SK-N-SH (cell line): Measurements from ENCODE around the gene IMPACT. TPM values are rescaled to one million over a fixed set of nuclear protein-coding genes. Genes with fewer than 3 reads are reported as not detected.

Experiments used
- CTCF ChIA-PET: fragments of 300-600, 350-600 bp; formaldehyde crosslinking; extraction: SDS; loops from one replicate; lab custom pipeline; 2021; lab: Yijun Ruan, JAX
- POLR2A ChIA-PET: fragments of 350-600 bp; sonication (Branson Sonifier 250); formaldehyde crosslinking; extraction: SDS; loops from one replicate; lab custom pipeline; 2020; ENCODE audit warnings: antibody characterized with exemption, inconsistent platforms; lab: Yijun Ruan, JAX
- DNase-seq: peaks from one replicate; pipeline ENCODE4 v3.0.0; 2012
- H2AFZ ChIP-seq: fragments of 200-600 bp; sonication (generic); 2 replicates; pipeline ENCODE4 v1.8.1; 2016; ENCODE audit warnings: antibody characterized with exemption, mild to moderate bottlenecking, low read depth
- H3F3A ChIP-seq: fragments of 200-600 bp; sonication (generic); replicated peaks from 2 replicates; pipeline ENCODE3; 2016; ENCODE audit warnings: antibody characterized with exemption, mild to moderate bottlenecking; ENCODE audit not compliant: insufficient read depth
- H3K27ac ChIP-seq, 2 experiments: fragments of 200-500 bp in 1 of 2; fragments of 200-600 bp in 1 of 2; sonication (Bioruptor generic) in 1 of 2; sonication (generic), shearing (Covaris generic) in 1 of 2; 2 replicates each; pipeline versions ENCODE4 v1.5.1 to v1.6.1; 2014 to 2016; ENCODE audit warnings: low read depth in 2 of 2, inconsistent platforms in 1 of 2, low read length in 1 of 2, mild to moderate bottlenecking in 1 of 2, mixed read lengths in 1 of 2
- H3K27me3 ChIP-seq: fragments of 200-600 bp; sonication (generic), shearing (Covaris generic); 2 replicates; pipeline ENCODE4 v1.6.1; 2016; ENCODE audit warnings: mixed run types; ENCODE audit not compliant: insufficient read depth
- H3K36me3 ChIP-seq, 2 experiments: fragments of 200-500 bp in 1 of 2; fragments of 200-600 bp in 1 of 2; sonication (Bioruptor generic) in 1 of 2; sonication (generic) in 1 of 2; replicated peaks in 1 of 2; 2 replicates each; pipeline versions ENCODE3 to v1.5.1; 2014 to 2016; ENCODE audit warnings: low read length in 1 of 2, mild to moderate bottlenecking in 1 of 2; ENCODE audit not compliant: insufficient read depth in 2 of 2, control insufficient read depth in 1 of 2
- H3K4me1 ChIP-seq, 2 experiments: fragments of 200-500 bp in 1 of 2; fragments of 200-600 bp in 1 of 2; sonication (Bioruptor generic) in 1 of 2; sonication (generic), shearing (Covaris generic) in 1 of 2; 2 replicates each; pipeline versions ENCODE4 v1.5.1 to v1.6.1; 2014 to 2016; ENCODE audit warnings: low read depth in 1 of 2, low read length in 1 of 2, mixed run types in 1 of 2; ENCODE audit not compliant: insufficient read depth in 2 of 2, control insufficient read depth in 1 of 2
- H3K4me2 ChIP-seq: fragments of 200-600 bp; sonication (generic), shearing (Covaris generic); 2 replicates; pipeline ENCODE4 v1.6.1; 2017; ENCODE audit warnings: mixed run types
- H3K4me3 ChIP-seq, 2 experiments: fragments of 200-500 bp in 1 of 2; fragments of 200-600 bp in 1 of 2; sonication (Bioruptor generic) in 1 of 2; sonication (generic), shearing (Covaris generic) in 1 of 2; 2 replicates each; pipeline versions ENCODE4 v1.5.1 to v1.8.1; 2014 to 2016; ENCODE audit warnings: low read depth in 2 of 2, inconsistent platforms in 1 of 2, low read length in 1 of 2, mild to moderate bottlenecking in 1 of 2, mixed read lengths in 1 of 2, moderate library complexity in 1 of 2
- H3K79me2 ChIP-seq: fragments of 200-600 bp; sonication (generic); 2 replicates; pipeline ENCODE4 v1.8.1; 2017; ENCODE audit warnings: mild to moderate bottlenecking; ENCODE audit not compliant: insufficient read depth
- H3K9ac ChIP-seq: fragments of 200-600 bp; sonication (generic); 2 replicates; pipeline ENCODE4 v1.6.1; 2017; ENCODE audit warnings: mixed run types
- H3K9me2 ChIP-seq: fragments of 200-600 bp; sonication (generic); 2 replicates; pipeline ENCODE4 v1.6.1; 2017; ENCODE audit warnings: mixed run types
- H3K9me3 ChIP-seq: fragments of 200-600 bp; sonication (generic); 2 replicates; pipeline ENCODE4 v1.6.1; 2017; ENCODE audit warnings: mixed run types, mild to moderate bottlenecking, moderate library complexity
- H4K20me1 ChIP-seq: fragments of 200-600 bp; sonication (generic); 2 replicates; pipeline ENCODE4 v1.6.1; 2017; ENCODE audit warnings: mild to moderate bottlenecking, mixed run types; ENCODE audit not compliant: insufficient read depth
- CHD2 ChIP-seq: fragments of 150-350 bp; IDR thresholded peaks from 2 replicates; pipeline ENCODE4 v1.6.1; 2018; ENCODE audit warnings: low read length; ENCODE audit not compliant: partially characterized antibody
- ELF1 ChIP-seq: IDR thresholded peaks from 2 replicates; pipeline ENCODE4 v1.4.0; 2012
- GABPA ChIP-seq: IDR thresholded peaks from 2 replicates; pipeline ENCODE4 v1.4.0; 2012; ENCODE audit warnings: low read depth, mild to moderate bottlenecking
- GATA2 ChIP-seq: sonication (generic); formaldehyde crosslinking; IDR thresholded peaks from 2 replicates; pipeline ENCODE4 v1.5.0; 2020; ENCODE audit warnings: mild to moderate bottlenecking, missing genetic modification reagents
- JUND ChIP-seq: IDR thresholded peaks from 2 replicates; pipeline ENCODE4 v1.4.0; 2012
- NFIC ChIP-seq: IDR thresholded peaks from 2 replicates; pipeline ENCODE4 v1.4.0; 2012; ENCODE audit warnings: borderline replicate concordance
- NRF1 ChIP-seq: IDR thresholded peaks from 2 replicates; pipeline ENCODE4 v1.6.1; 2012; ENCODE audit warnings: low read depth, mild to moderate bottlenecking, low read length
- POLR2AphosphoS5 ChIP-seq: IDR thresholded peaks from 2 replicates; pipeline ENCODE4 v1.6.1; 2012; ENCODE audit warnings: low read depth, low read length
- RFX5 ChIP-seq: IDR thresholded peaks from 2 replicates; pipeline ENCODE4 v1.6.1; 2012; ENCODE audit warnings: mild to moderate bottlenecking, improper control_type of control experiment, low read length
- RXRA ChIP-seq: IDR thresholded peaks from 2 replicates; pipeline ENCODE4 v1.4.0; 2012; ENCODE audit warnings: low read depth, mild to moderate bottlenecking, borderline replicate concordance
- SIN3A ChIP-seq: IDR thresholded peaks from 2 replicates; pipeline ENCODE4 v1.6.1; 2012; ENCODE audit warnings: low read depth, mild to moderate bottlenecking, low read length, moderate library complexity, borderline replicate concordance
- TAF1 ChIP-seq: IDR thresholded peaks from 2 replicates; pipeline ENCODE4 v1.6.1; 2012; ENCODE audit warnings: low read depth, mild to moderate bottlenecking, low read length, moderate library complexity, borderline replicate concordance
- TEAD4 ChIP-seq: IDR thresholded peaks from 2 replicates; pipeline ENCODE4 v1.4.0; 2012; ENCODE audit warnings: mild to moderate bottlenecking, borderline replicate concordance; ENCODE audit not compliant: insufficient read depth
- WGBS: methylation state at CpG from one replicate; pipeline ENCODE4 v1.1.6; 2017; ENCODE audit warnings: low lambda C conversion rate; 5-methylcytosine and 5-hydroxymethylcytosine counted together
- polyA plus RNA-seq, 3 experiments: library from polyadenylated mRNA; depleted of rRNA; stranded (reverse); fragments of >200 nt; gene quantifications; 2 replicates each; pipeline ENCODE4 v1.2.3, GENCODE V29; 2012
- TF ChIP-seq, protein P1 (sequence below): fragments of 200-600 bp; sonication (generic); IDR thresholded peaks from 2 replicates; pipeline ENCODE4 v1.6.1; 2017; ENCODE audit warnings: antibody characterized with exemption, mild to moderate bottlenecking, moderate library complexity
- TF ChIP-seq, protein P2 (sequence below): IDR thresholded peaks from 2 replicates; pipeline ENCODE4 v1.4.0; 2012; ENCODE audit warnings: low read depth, borderline replicate concordance
- TF ChIP-seq, protein P3 (sequence below): fragments of 150-350 bp; IDR thresholded peaks from 2 replicates; pipeline ENCODE4 v1.6.1; 2016; ENCODE audit warnings: mild to moderate bottlenecking, low read depth, low read length
- TF ChIP-seq, protein P4 (sequence below): IDR thresholded peaks from 2 replicates; pipeline ENCODE4 v1.4.0; 2012; ENCODE audit warnings: low read depth, borderline replicate concordance

Gene IMPACT
- polyA plus RNA-seq, 1 of the 3 experiments (the other 2 are of a cell fraction), result 13.0 TPM

DNA sequence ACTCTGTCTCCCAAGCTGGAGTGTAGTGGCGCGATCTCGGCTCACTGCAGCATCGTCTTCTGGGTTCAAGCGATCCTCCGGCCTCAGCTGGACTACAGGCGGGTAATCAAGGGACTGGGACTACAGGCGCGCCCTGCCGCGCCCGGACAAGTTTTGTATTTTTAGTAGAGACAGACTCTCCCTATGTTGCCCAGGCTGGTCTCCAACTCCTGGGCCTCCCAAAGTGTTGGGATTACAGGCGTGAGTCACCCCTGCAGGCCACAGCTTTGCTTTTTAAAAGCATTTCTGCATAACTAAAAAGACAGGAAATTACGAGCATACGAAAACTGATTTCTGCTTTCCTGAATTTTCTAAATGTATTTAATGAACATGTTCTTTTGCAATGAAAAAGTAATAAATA is 27.9 kb upstream of the IMPACT start:
- H4K20me1 ChIP-seq, result no peaks in the 10 kb centered on the region
- peak overlapping the region in 1 of 2 experiments; percentile 43; a peak in 3 of 4 replicates for H3K27ac ChIP-seq
- H3K9ac ChIP-seq, result peak overlapping the region; percentile 40; the same call in 1 of the 2 replicates
- peak overlapping the region in 1 of 2 experiments; percentile 87; a peak in 1 of 4 replicates for H3K4me3 ChIP-seq
- peaks cover 3 to 7% of the 10 kb centered on the region in 2 experiments; a peak in 3 of 4 replicates for H3K4me1 ChIP-seq
- H3K79me2 ChIP-seq, result peaks cover 9% of the 10 kb centered on the region; the same call in 1 of the 2 replicates
- H3K27me3 ChIP-seq, result no peaks in the 10 kb centered on the region
- peak overlapping the region; percentile 91 for H2AFZ ChIP-seq
- no peaks in the 10 kb centered on the region for H3K9me3 ChIP-seq
- no peaks in the 10 kb centered on the region for H3K9me2 ChIP-seq
- ChIA-PET CTCF (interaction anchor here (0.6 to 2.3 kb wide), 5 partner anchors 9 to 39 kb away, joined by 3 to 10 read pairs (median 4); partner anchors contain the start of gene IMPACT), POLR2A (interaction anchor here (1.5 kb wide), 1 partner anchor 8 kb away, joined by 5 read pairs; no protein-coding TSS in a partner anchor)
- WGBS, result 92% methylated on average over 15 of the region's 15 CpGs
- TF ChIP-seq POLR2AphosphoS5 (no peak), JUND (no peak), GABPA (no peak), ELF1 (no peak), TAF1 (no peak), NFIC (no peak), GATA2 (CRISPR knock-in tag) (no peak), CHD2 (no peak), RXRA (no peak), SIN3A (no peak), NRF1 (no peak), TEAD4 (no peak), RFX5 (no peak)
- TF ChIP-seq, protein P1, sequence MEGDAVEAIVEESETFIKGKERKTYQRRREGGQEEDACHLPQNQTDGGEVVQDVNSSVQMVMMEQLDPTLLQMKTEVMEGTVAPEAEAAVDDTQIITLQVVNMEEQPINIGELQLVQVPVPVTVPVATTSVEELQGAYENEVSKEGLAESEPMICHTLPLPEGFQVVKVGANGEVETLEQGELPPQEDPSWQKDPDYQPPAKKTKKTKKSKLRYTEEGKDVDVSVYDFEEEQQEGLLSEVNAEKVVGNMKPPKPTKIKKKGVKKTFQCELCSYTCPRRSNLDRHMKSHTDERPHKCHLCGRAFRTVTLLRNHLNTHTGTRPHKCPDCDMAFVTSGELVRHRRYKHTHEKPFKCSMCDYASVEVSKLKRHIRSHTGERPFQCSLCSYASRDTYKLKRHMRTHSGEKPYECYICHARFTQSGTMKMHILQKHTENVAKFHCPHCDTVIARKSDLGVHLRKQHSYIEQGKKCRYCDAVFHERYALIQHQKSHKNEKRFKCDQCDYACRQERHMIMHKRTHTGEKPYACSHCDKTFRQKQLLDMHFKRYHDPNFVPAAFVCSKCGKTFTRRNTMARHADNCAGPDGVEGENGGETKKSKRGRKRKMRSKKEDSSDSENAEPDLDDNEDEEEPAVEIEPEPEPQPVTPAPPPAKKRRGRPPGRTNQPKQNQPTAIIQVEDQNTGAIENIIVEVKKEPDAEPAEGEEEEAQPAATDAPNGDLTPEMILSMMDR, result no peak
- TF ChIP-seq, protein P2, sequence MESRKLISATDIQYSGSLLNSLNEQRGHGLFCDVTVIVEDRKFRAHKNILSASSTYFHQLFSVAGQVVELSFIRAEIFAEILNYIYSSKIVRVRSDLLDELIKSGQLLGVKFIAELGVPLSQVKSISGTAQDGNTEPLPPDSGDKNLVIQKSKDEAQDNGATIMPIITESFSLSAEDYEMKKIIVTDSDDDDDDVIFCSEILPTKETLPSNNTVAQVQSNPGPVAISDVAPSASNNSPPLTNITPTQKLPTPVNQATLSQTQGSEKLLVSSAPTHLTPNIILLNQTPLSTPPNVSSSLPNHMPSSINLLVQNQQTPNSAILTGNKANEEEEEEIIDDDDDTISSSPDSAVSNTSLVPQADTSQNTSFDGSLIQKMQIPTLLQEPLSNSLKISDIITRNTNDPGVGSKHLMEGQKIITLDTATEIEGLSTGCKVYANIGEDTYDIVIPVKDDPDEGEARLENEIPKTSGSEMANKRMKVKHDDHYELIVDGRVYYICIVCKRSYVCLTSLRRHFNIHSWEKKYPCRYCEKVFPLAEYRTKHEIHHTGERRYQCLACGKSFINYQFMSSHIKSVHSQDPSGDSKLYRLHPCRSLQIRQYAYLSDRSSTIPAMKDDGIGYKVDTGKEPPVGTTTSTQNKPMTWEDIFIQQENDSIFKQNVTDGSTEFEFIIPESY, result no peak
- TF ChIP-seq, protein P3, sequence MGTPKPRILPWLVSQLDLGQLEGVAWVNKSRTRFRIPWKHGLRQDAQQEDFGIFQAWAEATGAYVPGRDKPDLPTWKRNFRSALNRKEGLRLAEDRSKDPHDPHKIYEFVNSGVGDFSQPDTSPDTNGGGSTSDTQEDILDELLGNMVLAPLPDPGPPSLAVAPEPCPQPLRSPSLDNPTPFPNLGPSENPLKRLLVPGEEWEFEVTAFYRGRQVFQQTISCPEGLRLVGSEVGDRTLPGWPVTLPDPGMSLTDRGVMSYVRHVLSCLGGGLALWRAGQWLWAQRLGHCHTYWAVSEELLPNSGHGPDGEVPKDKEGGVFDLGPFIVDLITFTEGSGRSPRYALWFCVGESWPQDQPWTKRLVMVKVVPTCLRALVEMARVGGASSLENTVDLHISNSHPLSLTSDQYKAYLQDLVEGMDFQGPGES, result no peak
- TF ChIP-seq, protein P4, sequence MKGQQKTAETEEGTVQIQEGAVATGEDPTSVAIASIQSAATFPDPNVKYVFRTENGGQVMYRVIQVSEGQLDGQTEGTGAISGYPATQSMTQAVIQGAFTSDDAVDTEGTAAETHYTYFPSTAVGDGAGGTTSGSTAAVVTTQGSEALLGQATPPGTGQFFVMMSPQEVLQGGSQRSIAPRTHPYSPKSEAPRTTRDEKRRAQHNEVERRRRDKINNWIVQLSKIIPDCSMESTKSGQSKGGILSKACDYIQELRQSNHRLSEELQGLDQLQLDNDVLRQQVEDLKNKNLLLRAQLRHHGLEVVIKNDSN, result no peak
- peak overlapping the region; percentile 83; the same call in 1 of the 2 replicates for H3K4me2 ChIP-seq
- H3K36me3 ChIP-seq, result no peaks in the 10 kb centered on the region
- H3F3A ChIP-seq, result peaks cover 15% of the 10 kb centered on the region
- DNase-seq, result no peak
